Measurements from ENCODE around the gene SPOCK1.

The SPOCK1 gene

GRCh38 chr5:137361280-137361679, 137.8 kb downstream of the SPOCK1 start:
- no peak for DNase-seq (ENCODE audit: low spot score)

GRCh38 chr5:137360607-137361006, 138.5 kb downstream of the SPOCK1 start:
- DNase-seq (ENCODE audit: low spot score) = no peak

GRCh38 chr5:137359941-137360340, 139.2 kb downstream of the SPOCK1 start:
- DNase-seq (ENCODE audit: low spot score) = no peak

- DNase-seq (ENCODE audit: low spot score) = no peak
Observed at GRCh38 chr5:137357436-137357835, 141.7 kb downstream of the SPOCK1 start.

GRCh38 chr5:137356127-137356526, 143.0 kb downstream of the SPOCK1 start:
- peak; percentile 36 for DNase-seq (ENCODE audit: low spot score)

- DNase-seq (ENCODE audit: low spot score) = no peak
Observed at GRCh38 chr5:137355708-137356107, 143.4 kb downstream of the SPOCK1 start.

- DNase-seq (ENCODE audit: low spot score) = no peak
Observed at GRCh38 chr5:137352095-137352494, 147.0 kb downstream of the SPOCK1 start.

- DNase-seq (ENCODE audit: low spot score) = no peak
Observed at GRCh38 chr5:137350791-137351190, 148.3 kb downstream of the SPOCK1 start.

GRCh38 chr5:137348759-137349158, 150.4 kb downstream of the SPOCK1 start:
- no peak for DNase-seq (ENCODE audit: low spot score)

GRCh38 chr5:137347865-137348264, 151.3 kb downstream of the SPOCK1 start:
- DNase-seq (ENCODE audit: low spot score) = no peak

- DNase-seq (ENCODE audit: low spot score) = no peak
Observed at GRCh38 chr5:137346281-137346680, 152.8 kb downstream of the SPOCK1 start.

GRCh38 chr5:137345396-137345795, 153.7 kb downstream of the SPOCK1 start:
- DNase-seq (ENCODE audit: low spot score) = peak; percentile 38

GRCh38 chr5:137344723-137345322, 154.3 kb downstream of the SPOCK1 start:
- DNase-seq (ENCODE audit: low spot score) = peak; percentile 43

- no peak for DNase-seq (ENCODE audit: low spot score)
Observed at GRCh38 chr5:137344021-137344420, 155.1 kb downstream of the SPOCK1 start.

- no peak for DNase-seq (ENCODE audit: low spot score)
Observed at GRCh38 chr5:137342764-137343163, 156.4 kb downstream of the SPOCK1 start.

- no peak for DNase-seq (ENCODE audit: low spot score)
Observed at GRCh38 chr5:137341831-137342230, 157.3 kb downstream of the SPOCK1 start.

- DNase-seq (ENCODE audit: low spot score) = no peak
Observed at GRCh38 chr5:137340881-137341280, 158.2 kb downstream of the SPOCK1 start.

GRCh38 chr5:137336565-137337120, 162.5 kb downstream of the SPOCK1 start:
- no peak for DNase-seq (ENCODE audit: low spot score)

- DNase-seq (ENCODE audit: low spot score) = no peak
Observed at GRCh38 chr5:137336161-137336560, 163.0 kb downstream of the SPOCK1 start.

GRCh38 chr5:137335493-137335892, 163.6 kb downstream of the SPOCK1 start:
- DNase-seq (ENCODE audit: low spot score) = no peak

GRCh38 chr5:137333928-137334327, 165.2 kb downstream of the SPOCK1 start:
- no peak for DNase-seq (ENCODE audit: low spot score)

- DNase-seq (ENCODE audit: low spot score) = no peak
Observed at GRCh38 chr5:137333475-137333874, 165.7 kb downstream of the SPOCK1 start.

GRCh38 chr5:137332296-137332695, 166.8 kb downstream of the SPOCK1 start:
- peak; percentile 81 for DNase-seq (ENCODE audit: low spot score)
